GM03348 (cell line): ENCODE results near the gene GPC6.
A peak's percentile ranks its signal among the peaks of the same experiment; 100 is the strongest.

Experiments used
- DNase-seq: peaks from one replicate; pipeline ENCODE4 v3.0.0; 2012; ENCODE audit warnings: low spot score

GPC6 gene

DNA sequence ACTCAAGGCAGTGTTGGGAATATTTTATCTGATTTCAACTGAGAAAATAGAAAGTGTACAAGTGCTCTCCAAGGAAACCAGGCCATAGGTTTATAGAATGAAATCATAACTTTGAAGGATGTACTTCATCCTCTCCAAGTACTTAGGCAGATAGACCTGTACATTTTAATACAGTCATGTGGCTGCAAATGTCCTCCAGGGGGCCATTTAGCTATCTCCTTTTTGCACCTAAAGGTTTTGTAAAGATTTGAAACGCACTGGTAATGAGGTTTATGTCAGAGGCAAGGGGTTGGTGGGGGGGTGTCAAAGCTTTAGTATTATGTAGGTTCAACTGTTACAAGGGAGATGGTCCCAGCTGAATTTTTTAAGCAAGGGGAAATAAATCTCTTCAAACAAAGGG lies 888.4 kb downstream of the GPC6 start:
- DNase-seq = no peak

DNA sequence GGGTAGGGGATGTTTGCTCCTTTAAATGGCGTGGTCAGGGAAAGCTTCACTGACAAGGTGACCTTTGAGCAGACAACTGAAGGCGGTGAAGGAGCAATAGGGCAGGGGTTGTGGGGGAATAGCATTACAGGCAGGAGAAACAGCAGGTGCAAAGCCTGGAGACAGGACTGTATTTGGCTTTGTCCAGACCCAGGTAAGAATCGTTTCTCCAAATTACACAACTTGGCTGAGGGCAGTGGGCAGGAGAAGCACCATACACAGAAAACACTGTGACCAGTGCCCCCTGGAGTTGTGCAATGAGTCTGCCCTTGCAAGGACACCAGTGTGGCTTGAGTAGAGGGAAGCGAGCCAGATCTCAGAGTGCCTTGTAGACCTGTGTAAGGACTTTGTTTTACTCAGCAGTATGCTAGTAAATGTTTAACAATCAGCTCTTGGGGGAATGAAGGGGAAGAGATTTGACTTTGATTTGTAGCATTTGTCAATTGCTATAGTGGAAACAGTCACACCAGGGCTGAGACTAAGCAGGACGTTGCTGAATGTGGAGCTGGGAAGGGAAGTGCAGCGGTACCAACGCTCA lies 892.8 kb downstream of the GPC6 start:
- no peak for DNase-seq

DNA sequence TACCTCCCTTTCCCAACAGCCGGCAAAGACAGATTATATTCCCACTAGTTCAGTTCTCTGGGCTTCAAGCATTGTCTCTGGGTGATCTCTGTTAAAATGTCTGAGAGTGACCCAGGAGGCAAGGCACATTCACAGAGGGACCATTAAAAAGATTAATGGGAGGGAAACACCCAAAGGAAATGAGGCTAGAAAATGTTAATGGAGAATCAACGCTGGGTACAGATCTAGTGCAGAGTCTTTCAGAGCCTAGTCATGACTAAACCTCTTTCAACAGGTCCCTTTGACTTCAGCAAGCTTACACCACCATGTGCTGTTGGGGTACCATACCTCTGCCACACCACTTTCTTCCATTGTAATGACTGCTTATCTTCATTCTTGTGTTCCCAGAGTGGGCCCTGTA lies 894.3 kb downstream of the GPC6 start:
- no peak for DNase-seq

DNA sequence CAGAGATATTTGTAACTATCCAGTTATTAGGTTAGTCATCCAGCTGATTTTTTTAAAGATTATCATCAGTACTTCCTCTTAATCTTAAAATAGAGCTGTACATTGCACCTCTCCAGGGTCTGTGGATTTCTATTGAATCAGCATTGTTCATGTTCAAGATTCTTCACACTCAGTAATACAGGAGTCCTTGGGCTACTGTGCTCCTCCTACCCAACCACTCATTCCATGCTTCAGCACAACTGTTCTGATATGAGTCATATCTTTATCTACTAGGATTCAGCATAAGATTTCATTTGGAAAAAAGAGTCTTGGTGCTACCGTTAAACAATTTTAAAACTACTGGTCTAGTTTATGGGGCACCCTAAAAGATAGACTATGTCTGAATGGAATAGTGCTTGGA lies 895.1 kb downstream of the GPC6 start:
- peak; percentile 48 for DNase-seq

DNA sequence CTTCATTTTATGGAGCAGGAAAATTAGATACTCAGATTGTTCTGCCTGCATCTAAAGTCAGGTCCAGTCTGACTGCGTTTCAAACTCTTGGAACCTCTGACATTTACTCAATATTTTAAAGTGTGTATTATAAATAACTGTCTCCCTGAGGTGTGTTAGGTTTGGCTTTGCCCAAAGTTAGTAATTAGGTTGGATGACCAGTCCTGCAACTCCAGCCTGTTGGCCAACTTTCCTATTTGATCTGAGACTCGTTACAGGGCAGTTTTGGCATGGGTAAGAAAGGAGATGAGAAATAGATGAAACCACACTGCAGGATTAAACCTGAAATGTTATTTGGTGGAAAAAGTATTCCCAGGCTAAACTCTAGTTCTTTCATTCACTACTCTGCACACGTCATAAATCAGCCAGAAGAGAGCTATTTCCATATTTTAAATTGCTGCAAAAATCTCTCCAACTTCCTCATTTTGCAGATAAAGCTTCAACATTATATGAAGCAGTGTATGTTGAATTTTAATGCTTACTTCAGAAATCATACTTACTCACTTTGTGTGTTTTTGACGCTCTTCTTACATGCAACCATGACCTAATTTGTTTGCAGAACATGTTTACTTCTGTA lies 895.8 kb downstream of the GPC6 start:
- no peak for DNase-seq

GRCh38 chr13:94123557-94123956 lies 897.0 kb downstream of the GPC6 start:
- DNase-seq = no peak

- DNase-seq = no peak
Measured at GRCh38 chr13:94128430-94128829, 901.8 kb downstream of the GPC6 start.

- DNase-seq = no peak
Measured at GRCh38 chr13:94129490-94129894, 902.9 kb downstream of the GPC6 start.

- DNase-seq = no peak
Measured at GRCh38 chr13:94138831-94139230, 912.2 kb downstream of the GPC6 start.

GRCh38 chr13:94139393-94139995 lies 912.9 kb downstream of the GPC6 start:
- DNase-seq = no peak

GRCh38 chr13:94140027-94140426 lies 913.4 kb downstream of the GPC6 start:
- DNase-seq = no peak

- DNase-seq = no peak
Measured at GRCh38 chr13:94140511-94140910, 913.9 kb downstream of the GPC6 start.

DNA sequence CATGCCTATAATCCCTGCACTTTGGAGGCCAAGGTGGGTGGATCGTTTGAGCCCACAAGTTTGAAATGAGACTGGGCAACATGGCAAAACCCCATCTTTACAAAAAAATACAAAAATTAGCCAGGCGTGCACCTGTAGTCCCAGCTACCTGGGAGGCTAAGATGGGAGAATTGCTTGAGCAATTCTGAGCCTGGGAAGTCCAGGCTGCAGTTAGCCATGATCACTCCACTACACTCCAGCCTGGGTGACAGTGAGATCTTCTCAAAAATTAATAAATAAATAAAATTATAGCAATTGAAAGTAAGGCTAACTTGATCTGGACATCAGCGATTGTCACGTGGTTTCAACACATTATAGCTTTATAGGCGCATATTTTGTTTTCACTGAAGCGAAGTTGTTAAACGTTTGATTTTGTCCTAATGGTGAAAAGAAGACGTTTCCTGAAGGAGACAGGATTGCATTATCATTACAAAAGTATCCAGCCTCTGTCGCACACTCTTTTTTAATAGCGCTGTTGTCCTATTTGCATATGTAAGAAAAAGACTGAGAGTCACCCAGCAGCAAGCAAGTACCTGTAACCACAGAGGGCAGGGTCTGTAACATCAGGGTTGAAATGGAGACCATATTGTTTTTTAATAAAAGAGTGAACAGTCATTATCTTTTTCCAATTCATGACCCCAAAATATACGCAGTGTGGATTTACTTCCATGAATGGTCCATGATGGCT lies 917.2 kb downstream of the GPC6 start:
- no peak for DNase-seq

DNA sequence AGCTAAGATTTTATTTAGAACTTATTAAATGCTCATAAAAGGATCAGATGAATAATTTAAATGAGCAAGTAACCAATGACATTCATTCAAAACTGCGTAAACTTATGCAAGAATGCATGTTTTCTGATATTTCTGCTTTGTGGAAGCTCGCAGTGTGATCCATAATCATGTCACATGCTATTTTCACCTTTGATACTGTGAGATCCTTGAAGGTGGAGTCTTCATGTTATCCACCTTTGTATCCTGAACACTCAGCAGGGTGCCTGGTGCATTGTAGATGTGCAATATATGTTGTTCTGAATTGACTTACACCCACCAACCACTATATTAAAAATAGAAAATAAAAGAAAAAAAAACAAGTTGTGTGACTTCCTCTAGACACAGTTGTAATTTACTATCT lies 919.4 kb downstream of the GPC6 start:
- no peak for DNase-seq

- DNase-seq = no peak
Measured at GRCh38 chr13:94153586-94153985, 927.0 kb downstream of the GPC6 start.

GRCh38 chr13:94154367-94154766 lies 927.8 kb downstream of the GPC6 start:
- peak; percentile 46 for DNase-seq

- no peak for DNase-seq
Measured at GRCh38 chr13:94157705-94158218, 931.2 kb downstream of the GPC6 start.

DNA sequence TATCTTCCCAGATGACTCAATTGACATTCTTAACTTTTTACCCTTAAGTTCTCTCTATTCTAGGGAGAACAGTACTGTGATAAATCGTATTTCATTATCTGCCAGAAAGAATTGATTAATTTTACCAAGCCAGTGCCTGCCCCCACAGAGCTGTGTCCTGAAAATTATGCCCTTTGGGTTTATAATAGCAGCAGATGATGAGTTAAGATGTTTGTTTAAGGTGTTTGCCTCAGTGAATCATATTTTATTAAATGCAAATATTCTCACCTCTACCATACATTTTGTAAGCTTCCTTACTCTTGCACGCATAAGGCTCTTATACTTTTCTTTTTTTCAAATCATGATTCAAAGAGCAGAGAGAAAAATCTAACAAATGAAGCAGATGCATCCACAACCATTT lies 934.3 kb downstream of the GPC6 start:
- DNase-seq = no peak

- no peak for DNase-seq
Measured at GRCh38 chr13:94162289-94162688, 935.7 kb downstream of the GPC6 start.

DNA sequence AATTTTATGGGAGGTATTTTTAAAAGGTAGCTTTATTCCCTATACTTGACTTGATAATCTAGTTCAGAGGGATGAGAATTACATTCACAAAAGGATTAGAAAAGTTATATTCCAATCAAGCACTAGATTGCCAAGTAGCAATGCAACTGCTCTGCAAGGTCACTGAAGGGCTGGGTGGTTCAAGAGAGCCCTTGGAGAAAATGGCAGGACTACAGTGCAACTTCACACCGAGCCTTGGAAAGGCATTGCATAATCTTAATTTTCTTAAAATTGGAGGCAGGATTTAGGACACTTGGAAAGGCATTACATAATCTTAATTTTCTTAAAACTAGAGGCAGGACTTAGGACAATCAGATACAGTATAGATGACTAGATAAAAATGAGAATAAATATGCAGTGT lies 936.9 kb downstream of the GPC6 start:
- no peak for DNase-seq

GRCh38 chr13:94168783-94169453 lies 942.3 kb downstream of the GPC6 start:
- DNase-seq = no peak

DNA sequence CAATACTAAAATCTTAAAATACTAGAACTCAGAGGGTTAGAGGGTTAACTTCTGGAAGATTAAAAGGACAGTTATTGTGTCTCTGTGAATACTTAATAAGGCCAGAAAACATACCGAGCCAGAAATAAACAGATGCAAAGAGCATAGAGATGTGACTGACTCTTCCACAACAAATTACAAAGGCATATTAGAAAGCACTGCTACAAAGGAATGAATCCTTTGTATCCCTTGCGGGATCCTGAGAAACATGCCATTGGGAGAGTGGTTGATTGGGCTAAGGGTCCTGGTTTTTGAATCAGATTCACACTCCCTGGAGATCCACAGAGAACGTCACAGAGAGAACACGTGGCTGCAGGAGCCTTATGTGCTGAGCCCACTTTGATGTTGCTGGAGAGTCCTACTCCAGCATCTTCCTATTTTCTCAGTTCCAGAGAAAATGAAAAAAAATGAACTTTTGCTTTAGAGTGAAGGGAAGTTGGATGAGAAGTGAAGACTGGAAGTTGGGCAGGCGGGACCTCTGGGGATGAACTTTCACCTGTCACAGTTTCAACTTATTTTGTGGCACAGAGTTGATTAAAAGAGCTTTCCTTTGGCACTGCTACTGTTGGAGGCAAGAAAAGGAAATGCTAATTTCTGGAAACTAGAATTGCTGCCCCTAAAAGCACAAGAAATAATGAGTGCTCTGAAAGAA lies 943.0 kb downstream of the GPC6 start:
- no peak for DNase-seq
